Body of pancreas (tissue), 4 donors: ENCODE results near the gene MS4A1.

Experiments used
- CTCF ChIP-seq, 7 experiments: fragments of 450-650 bp in 4 of 7; fragments of 200-600 bp in 3 of 7; sonication (generic) in 3 of 7; IDR thresholded peaks; one replicate each; pipeline ENCODE4 v1.5.1; 2016 to 2019; ENCODE audit warnings: antibody characterized with exemption in 7 of 7
- POLR2A ChIP-seq, 3 donors: fragments of 450-650 bp; IDR thresholded peaks; one replicate each; pipeline ENCODE4 v1.6.1; 2016; ENCODE audit warnings: antibody characterized with exemption in 3 of 3, mild to moderate bottlenecking in 2 of 3

DNA sequence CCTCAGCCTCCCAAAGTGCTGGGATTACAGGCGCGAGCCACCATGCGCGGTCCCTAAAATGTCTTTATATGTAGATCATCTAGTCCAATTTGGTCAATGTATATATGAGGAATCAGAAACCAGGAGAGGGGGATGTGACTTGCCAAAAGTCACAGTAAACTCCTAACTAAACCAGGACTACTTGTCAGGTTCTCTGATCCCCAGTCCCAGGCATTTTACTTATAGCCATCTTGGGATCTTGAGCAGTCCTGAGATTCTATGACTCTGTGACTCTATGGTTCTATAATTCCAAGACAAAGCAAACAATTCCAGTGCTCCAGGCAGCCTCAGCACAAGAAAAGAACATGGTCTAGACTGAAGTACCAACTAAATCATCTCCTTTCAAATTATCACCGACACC lies 26.4 kb upstream of the MS4A1 start, which contains the start of gene MS4A5:
- no peak for TF ChIP-seq POLR2A (IDR thresholded peaks at IDR 0.05)
- TF ChIP-seq CTCF (IDR thresholded peaks at IDR 0.05), result no peak
